ENCODE results near the gene SMURF2.

- TF ChIP-seq, protein P1, sequence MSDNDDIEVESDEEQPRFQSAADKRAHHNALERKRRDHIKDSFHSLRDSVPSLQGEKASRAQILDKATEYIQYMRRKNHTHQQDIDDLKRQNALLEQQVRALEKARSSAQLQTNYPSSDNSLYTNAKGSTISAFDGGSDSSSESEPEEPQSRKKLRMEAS (IDR thresholded peaks at IDR 0.05; ENCODE audit: low read depth) = no peak
- TF ChIP-seq SMC3 (IDR thresholded peaks at IDR 0.05; ENCODE audit: low read depth, low read length) (no peak), MXI1 (IDR thresholded peaks at IDR 0.05; ENCODE audit: low read depth, low read length) (no peak), RAD21 (IDR thresholded peaks at IDR 0.05; ENCODE audit: low read length) (no peak), RFX5 (IDR thresholded peaks at IDR 0.05; ENCODE audit: low read length) (no peak), TAF1 (IDR thresholded peaks at IDR 0.05; ENCODE audit: borderline replicate concordance, low read depth, low read length) (no peak), EZH2phosphoT487 (IDR thresholded peaks at IDR 0.05; ENCODE audit: borderline replicate concordance, low read depth) (no peak), RXRA (IDR thresholded peaks at IDR 0.05; ENCODE audit: borderline replicate concordance, low read depth) (no peak), EP300 (IDR thresholded peaks at IDR 0.05; ENCODE audit: borderline replicate concordance in 1 of 2, low read depth in 1 of 2, low read length in 1 of 2) (no peak), MEF2A (IDR thresholded peaks at IDR 0.05; ENCODE audit: borderline replicate concordance, low read depth) (no peak), GABPA (IDR thresholded peaks at IDR 0.05; ENCODE audit: low read depth) (no peak), TEAD4 (IDR thresholded peaks at IDR 0.05; ENCODE audit: borderline replicate concordance, insufficient read depth) (no peak)
- TF ChIP-seq, protein P2, sequence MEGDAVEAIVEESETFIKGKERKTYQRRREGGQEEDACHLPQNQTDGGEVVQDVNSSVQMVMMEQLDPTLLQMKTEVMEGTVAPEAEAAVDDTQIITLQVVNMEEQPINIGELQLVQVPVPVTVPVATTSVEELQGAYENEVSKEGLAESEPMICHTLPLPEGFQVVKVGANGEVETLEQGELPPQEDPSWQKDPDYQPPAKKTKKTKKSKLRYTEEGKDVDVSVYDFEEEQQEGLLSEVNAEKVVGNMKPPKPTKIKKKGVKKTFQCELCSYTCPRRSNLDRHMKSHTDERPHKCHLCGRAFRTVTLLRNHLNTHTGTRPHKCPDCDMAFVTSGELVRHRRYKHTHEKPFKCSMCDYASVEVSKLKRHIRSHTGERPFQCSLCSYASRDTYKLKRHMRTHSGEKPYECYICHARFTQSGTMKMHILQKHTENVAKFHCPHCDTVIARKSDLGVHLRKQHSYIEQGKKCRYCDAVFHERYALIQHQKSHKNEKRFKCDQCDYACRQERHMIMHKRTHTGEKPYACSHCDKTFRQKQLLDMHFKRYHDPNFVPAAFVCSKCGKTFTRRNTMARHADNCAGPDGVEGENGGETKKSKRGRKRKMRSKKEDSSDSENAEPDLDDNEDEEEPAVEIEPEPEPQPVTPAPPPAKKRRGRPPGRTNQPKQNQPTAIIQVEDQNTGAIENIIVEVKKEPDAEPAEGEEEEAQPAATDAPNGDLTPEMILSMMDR (IDR thresholded peaks at IDR 0.05) = no peak
These were observed 117.4 kb downstream of the SMURF2 start for GRCh38 chr17:64544742-64545141.
